Measurements from ENCODE around the gene KCMF1. TPM values are rescaled to one million over a fixed set of nuclear protein-coding genes. Genes with fewer than 3 reads are reported as not detected.
A peak's percentile ranks its signal among the peaks of the same experiment; 100 is the strongest.

The KCMF1 gene
- total and polyA plus RNA-seq, 2 of the 13 experiments (the other 11 are each of a cell fraction or from before 2014, with no cell fraction given) = 62.1 to 116 TPM

GRCh38 chr2:84925724-84926376 lies 45.1 kb upstream of the KCMF1 start (continued):
- TF ChIP-seq NFAT5 (CRISPR knock-in tag; IDR thresholded peaks at IDR 0.05) (0 out of 2 replicates have a peak, but pooled peaks have one; percentile 68), SOX5 (CRISPR knock-in tag; IDR thresholded peaks at IDR 0.05; ENCODE audit: borderline replicate concordance) (peak; percentile 80), HNRNPK (IDR thresholded peaks at IDR 0.05; ENCODE audit: low read depth, low read length, poor library complexity, severe bottlenecking) (no peak), ZNF460 (CRISPR knock-in tag; IDR thresholded peaks at IDR 0.05; ENCODE audit: borderline replicate concordance) (peak; percentile 16; the same call in 1 of the 2 replicates), FOXC1 (CRISPR knock-in tag; IDR thresholded peaks at IDR 0.05; ENCODE audit: borderline replicate concordance) (peak; percentile 88), ZNF543 (CRISPR knock-in tag; IDR thresholded peaks at IDR 0.05) (peak; percentile 98), POLR2A (IDR thresholded peaks at IDR 0.05; ENCODE audit: insufficient read depth in 1 of 2, low read depth in 2 of 2, low read length in 2 of 2) (no peak; a peak in 2 of 4 replicates), ZNF710 (CRISPR knock-in tag; IDR thresholded peaks at IDR 0.05; ENCODE audit: borderline replicate concordance) (peak; percentile 84; the same call in 1 of the 2 replicates), ZNF788 (CRISPR knock-in tag; IDR thresholded peaks at IDR 0.05; ENCODE audit: borderline replicate concordance) (peak; percentile 96; the same call in 1 of the 2 replicates), RXRA (CRISPR knock-in tag; IDR thresholded peaks at IDR 0.05) (peak; percentile 90), YEATS4 (CRISPR knock-in tag; IDR thresholded peaks at IDR 0.05; ENCODE audit: borderline replicate concordance) (peak; percentile 81; the same call in 1 of the 2 replicates), CHD2 (IDR thresholded peaks at IDR 0.05; ENCODE audit: low read depth, low read length) (peak; percentile 60; the same call in 1 of the 2 replicates), SP4 (CRISPR knock-in tag; IDR thresholded peaks at IDR 0.05) (peak; percentile 75), BHLHE40 (IDR thresholded peaks at IDR 0.05; ENCODE audit: low read length) (peak; percentile 75), ZMYM2 (CRISPR knock-in tag; IDR thresholded peaks at IDR 0.05) (peak; percentile 65; the same call in 1 of the 2 replicates), TSC22D2 (CRISPR knock-in tag; IDR thresholded peaks at IDR 0.05; ENCODE audit: borderline replicate concordance) (peak; percentile 69), ZBTB4 (CRISPR knock-in tag; IDR thresholded peaks at IDR 0.05; ENCODE audit: borderline replicate concordance) (peak; percentile 93; the same call in 1 of the 2 replicates)
